HepG2 (cell line): Measurements from ENCODE around the gene CABP2. TPM values are rescaled to one million over a fixed set of nuclear protein-coding genes. Genes with fewer than 3 reads are reported as not detected.
A peak's percentile ranks its signal among the peaks of the same experiment; 100 is the strongest.

ENCODE experiments used
- ATF7-NPFF ChIP-seq: sonication (generic); formaldehyde crosslinking; IDR thresholded peaks from 2 replicates; pipeline ENCODE4 v1.8.1; 2023; ENCODE audit warnings: mild to moderate bottlenecking, low read depth, missing genetic modification reagents, moderate library complexity
- BATF2 ChIP-seq: sonication (generic); formaldehyde crosslinking; IDR thresholded peaks from 2 replicates; pipeline ENCODE4 v1.8.0; 2022; ENCODE audit warnings: mild to moderate bottlenecking, missing genetic modification reagents, moderate library complexity
- CC2D1A ChIP-seq: sonication (generic); formaldehyde crosslinking; IDR thresholded peaks from 2 replicates; pipeline ENCODE4 v1.8.1; 2023; ENCODE audit warnings: mild to moderate bottlenecking, missing genetic modification reagents
- CHD2 ChIP-seq: IDR thresholded peaks from 2 replicates; pipeline ENCODE4 v1.6.1; 2011; ENCODE audit warnings: low read depth, low read length, improper control_type of control experiment
- FLYWCH1 ChIP-seq: sonication (generic); formaldehyde crosslinking; IDR thresholded peaks from 2 replicates; pipeline ENCODE4 v1.8.1; 2023; ENCODE audit warnings: mild to moderate bottlenecking, missing genetic modification reagents
- FOXK2 ChIP-seq: fragments of 450-650 bp; IDR thresholded peaks from 2 replicates; pipeline ENCODE4 v1.6.1; 2016
- HHEX ChIP-seq: IDR thresholded peaks from 2 replicates; pipeline ENCODE4 v1.6.1; 2016; ENCODE audit warnings: control low read depth
- IKZF4 ChIP-seq: sonication (generic); formaldehyde crosslinking; IDR thresholded peaks from 2 replicates; pipeline ENCODE4 v1.5.1; 2020; ENCODE audit warnings: borderline replicate concordance, mild to moderate bottlenecking, low read depth, missing genetic modification reagents; ENCODE audit errors: not compliant biosample characterization
- IRF1 ChIP-seq: sonication (generic); formaldehyde crosslinking; IDR thresholded peaks from 2 replicates; pipeline ENCODE4 v1.4.0; 2020; ENCODE audit warnings: low read depth, mild to moderate bottlenecking, missing genetic modification reagents
- KLF13 ChIP-seq: sonication (generic); formaldehyde crosslinking; IDR thresholded peaks from 2 replicates; pipeline ENCODE4 v1.4.0; 2020; ENCODE audit warnings: mild to moderate bottlenecking, missing genetic modification reagents
- NAIF1 ChIP-seq: sonication (generic); formaldehyde crosslinking; IDR thresholded peaks from 2 replicates; pipeline ENCODE4 v1.5.0; 2020; ENCODE audit warnings: mild to moderate bottlenecking, missing genetic modification reagents, borderline replicate concordance
- NR2F6 ChIP-seq, 2 experiments: IDR thresholded peaks; 2 replicates each; pipeline ENCODE4 v1.6.1; 2016; ENCODE audit warnings: antibody characterized with exemption in 1 of 2, mild to moderate bottlenecking in 1 of 2
- PRMT3 ChIP-seq: sonication (generic); formaldehyde crosslinking; IDR thresholded peaks from 2 replicates; pipeline ENCODE4 v1.8.1; 2022; ENCODE audit warnings: low read depth, mild to moderate bottlenecking, moderate library complexity, missing genetic modification reagents, borderline replicate concordance
- SIN3A ChIP-seq: IDR thresholded peaks from 2 replicates; pipeline ENCODE4 v1.6.1; 2011; ENCODE audit warnings: low read depth, mild to moderate bottlenecking, control low read depth, low read length, borderline replicate concordance
- ZC3H4 ChIP-seq: sonication (generic); formaldehyde crosslinking; IDR thresholded peaks from 2 replicates; pipeline ENCODE4 v1.4.0; 2020; ENCODE audit warnings: missing genetic modification reagents, borderline replicate concordance
- ZNF354B ChIP-seq: sonication (generic); formaldehyde crosslinking; IDR thresholded peaks from 2 replicates; pipeline ENCODE4 v1.8.0; 2022; ENCODE audit warnings: mild to moderate bottlenecking, missing genetic modification reagents
- ZNF530 ChIP-seq: sonication (generic); formaldehyde crosslinking; IDR thresholded peaks from 2 replicates; pipeline ENCODE4 v1.5.0; 2020; ENCODE audit warnings: low read depth, mild to moderate bottlenecking, missing genetic modification reagents
- ZNF670 ChIP-seq: sonication (generic); formaldehyde crosslinking; IDR thresholded peaks from 2 replicates; pipeline ENCODE4 v1.8.0; 2022; ENCODE audit warnings: mild to moderate bottlenecking, missing genetic modification reagents, borderline replicate concordance
- ZNF713 ChIP-seq: sonication (generic); formaldehyde crosslinking; IDR thresholded peaks from 2 replicates; pipeline ENCODE4 v1.4.0; 2020; ENCODE audit warnings: mild to moderate bottlenecking, missing genetic modification reagents
- ZNF781 ChIP-seq: sonication (generic); formaldehyde crosslinking; IDR thresholded peaks from 2 replicates; pipeline ENCODE4 v1.5.1; 2020; ENCODE audit warnings: borderline replicate concordance, mild to moderate bottlenecking, missing genetic modification reagents; ENCODE audit errors: not compliant biosample characterization
- ZNF839 ChIP-seq: sonication (generic); formaldehyde crosslinking; IDR thresholded peaks from 2 replicates; pipeline ENCODE4 v1.4.0; 2020; ENCODE audit warnings: missing genetic modification reagents, mild to moderate bottlenecking, borderline replicate concordance
- ZSCAN22 ChIP-seq: sonication (generic); formaldehyde crosslinking; IDR thresholded peaks from 2 replicates; pipeline ENCODE4 v1.4.0; 2020; ENCODE audit warnings: mild to moderate bottlenecking, missing genetic modification reagents
- polyA plus RNA-seq, 8 experiments: library from polyadenylated mRNA; depleted of rRNA in 3 of 8; stranded (reverse) in 7 of 8; unstranded in 1 of 8; fragments of >200 nt; fragmentation: Illumina TruSeq in 4 of 8; extraction: Trizol in 4 of 8; gene quantifications; 2 replicates each; pipeline versions ENCODE4 v1.2.1 to v1.2.3, GENCODE V29; 2011 to 2016; ENCODE audit warnings: low read depth in 4 of 8, missing spikeins in 1 of 8, mixed read lengths in 1 of 8; ENCODE audit not compliant: insufficient read depth in 1 of 8
- total RNA-seq, 5 experiments: library from RNA; depleted of rRNA; stranded (reverse); fragments of >200 nt; fragmentation: Illumina TruSeq; extraction: Trizol; gene quantifications; 2 replicates each; pipeline ENCODE4 v1.2.3, GENCODE V29; 2016; ENCODE audit warnings: low read depth in 1 of 5
- TF ChIP-seq, protein P1 (sequence below): sonication (generic); formaldehyde crosslinking; IDR thresholded peaks from 2 replicates; pipeline ENCODE4 v1.8.1; 2023; ENCODE audit warnings: mild to moderate bottlenecking, missing genetic modification reagents
- TF ChIP-seq, protein P2 (sequence below): sonication (generic); formaldehyde crosslinking; IDR thresholded peaks from 2 replicates; pipeline ENCODE4 v1.9.0; 2022; ENCODE audit warnings: missing genetic modification reagents, mild to moderate bottlenecking, borderline replicate concordance
- TF ChIP-seq, protein P3 (sequence below): IDR thresholded peaks from 2 replicates; pipeline ENCODE4 v1.6.1; 2016; ENCODE audit warnings: low read depth, borderline replicate concordance

The CABP2 gene
- total and polyA plus RNA-seq, 2 of the 13 experiments (the other 11 are each of a cell fraction or from before 2014, with no cell fraction given) = not detected

DNA sequence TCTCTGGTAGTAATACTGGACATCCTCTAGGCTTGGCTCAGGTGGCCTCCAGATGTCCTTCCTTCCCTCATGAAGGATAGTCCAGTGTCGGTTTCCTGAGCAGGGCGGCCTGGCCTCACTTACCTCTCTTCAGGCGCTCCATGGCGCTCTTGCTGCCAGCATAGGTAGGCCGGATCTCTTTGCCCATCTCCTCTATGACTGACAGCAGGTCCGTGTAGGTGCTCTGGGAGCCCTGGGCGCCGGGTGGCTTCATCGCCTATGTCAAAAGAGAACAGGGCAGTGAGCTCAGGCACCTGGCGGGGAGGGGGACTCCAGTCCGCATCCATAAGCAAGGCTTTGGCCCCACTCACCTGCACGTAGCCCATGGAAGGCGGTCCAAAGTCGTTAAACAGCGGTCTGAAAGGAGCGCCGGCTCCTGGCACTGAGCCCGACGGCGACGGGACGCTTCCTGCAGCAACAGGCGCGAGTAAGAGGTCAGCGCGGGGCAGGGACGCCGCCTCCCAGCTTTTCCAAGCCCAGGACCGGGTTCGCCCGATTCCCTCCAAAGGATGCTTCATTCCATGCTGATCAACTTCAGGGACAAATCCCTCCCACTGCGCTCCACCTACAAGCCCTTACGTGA lies 15.9 kb downstream of the CABP2 start (continued):
- 0 out of 2 replicates have a peak, but pooled peaks have one; percentile 86 for TF ChIP-seq KLF13 (CRISPR knock-in tag)
- TF ChIP-seq PRMT3 (CRISPR knock-in tag) = 0 out of 2 replicates have a peak, but pooled peaks have one; percentile 61
- no peak for TF ChIP-seq FLYWCH1 (CRISPR knock-in tag)
- 0 out of 2 replicates have a peak, but pooled peaks have one; percentile 18 for TF ChIP-seq ZNF670 (CRISPR knock-in tag)
- peak; percentile 75; the same call in 1 of the 2 replicates for TF ChIP-seq ZNF839
- TF ChIP-seq ZNF354B (CRISPR knock-in tag) = no peak
- TF ChIP-seq, protein P1, sequence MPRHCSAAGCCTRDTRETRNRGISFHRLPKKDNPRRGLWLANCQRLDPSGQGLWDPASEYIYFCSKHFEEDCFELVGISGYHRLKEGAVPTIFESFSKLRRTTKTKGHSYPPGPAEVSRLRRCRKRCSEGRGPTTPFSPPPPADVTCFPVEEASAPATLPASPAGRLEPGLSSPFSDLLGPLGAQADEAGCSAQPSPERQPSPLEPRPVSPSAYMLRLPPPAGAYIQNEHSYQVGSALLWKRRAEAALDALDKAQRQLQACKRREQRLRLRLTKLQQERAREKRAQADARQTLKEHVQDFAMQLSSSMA (CRISPR knock-in tag) = 0 out of 2 replicates have a peak, but pooled peaks have one; percentile 33
- TF ChIP-seq, protein P2, sequence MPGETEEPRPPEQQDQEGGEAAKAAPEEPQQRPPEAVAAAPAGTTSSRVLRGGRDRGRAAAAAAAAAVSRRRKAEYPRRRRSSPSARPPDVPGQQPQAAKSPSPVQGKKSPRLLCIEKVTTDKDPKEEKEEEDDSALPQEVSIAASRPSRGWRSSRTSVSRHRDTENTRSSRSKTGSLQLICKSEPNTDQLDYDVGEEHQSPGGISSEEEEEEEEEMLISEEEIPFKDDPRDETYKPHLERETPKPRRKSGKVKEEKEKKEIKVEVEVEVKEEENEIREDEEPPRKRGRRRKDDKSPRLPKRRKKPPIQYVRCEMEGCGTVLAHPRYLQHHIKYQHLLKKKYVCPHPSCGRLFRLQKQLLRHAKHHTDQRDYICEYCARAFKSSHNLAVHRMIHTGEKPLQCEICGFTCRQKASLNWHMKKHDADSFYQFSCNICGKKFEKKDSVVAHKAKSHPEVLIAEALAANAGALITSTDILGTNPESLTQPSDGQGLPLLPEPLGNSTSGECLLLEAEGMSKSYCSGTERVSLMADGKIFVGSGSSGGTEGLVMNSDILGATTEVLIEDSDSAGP = peak; percentile 8; the same call in 1 of the 2 replicates
- peak; percentile 87; the same call in 1 of the 2 replicates for TF ChIP-seq ZNF713 (CRISPR knock-in tag)
- TF ChIP-seq NAIF1 (CRISPR knock-in tag) = 0 out of 2 replicates have a peak, but pooled peaks have one; percentile 30
- no peak for TF ChIP-seq CC2D1A
- TF ChIP-seq NR2F6 (IDR thresholded peaks at IDR 0.05) = no peak
- 0 out of 2 replicates have a peak, but pooled peaks have one; percentile 11 for TF ChIP-seq NR2F6 (CRISPR knock-in tag; IDR thresholded peaks at IDR 0.05)
- 0 out of 2 replicates have a peak, but pooled peaks have one; percentile 49 for TF ChIP-seq IRF1 (CRISPR knock-in tag)
- TF ChIP-seq HHEX = no peak
- TF ChIP-seq BATF2 (CRISPR knock-in tag) = no peak
- TF ChIP-seq FOXK2 = no peak
- no peak for TF ChIP-seq SIN3A
- TF ChIP-seq ZNF781 (CRISPR knock-in tag) = peak; percentile 18
- TF ChIP-seq CHD2 = no peak
- peak; percentile 30 for TF ChIP-seq IKZF4 (CRISPR knock-in tag)
- TF ChIP-seq ZNF530 = no peak
- TF ChIP-seq ZSCAN22 = no peak
- no peak for TF ChIP-seq ZC3H4 (CRISPR knock-in tag)
- TF ChIP-seq, protein P3, sequence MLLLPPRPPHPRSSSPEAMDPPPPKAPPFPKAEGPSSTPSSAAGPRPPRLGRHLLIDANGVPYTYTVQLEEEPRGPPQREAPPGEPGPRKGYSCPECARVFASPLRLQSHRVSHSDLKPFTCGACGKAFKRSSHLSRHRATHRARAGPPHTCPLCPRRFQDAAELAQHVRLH (CRISPR knock-in tag) = no peak
- TF ChIP-seq ATF7-NPFF (CRISPR knock-in tag) = 0 out of 2 replicates have a peak, but pooled peaks have one; percentile 34
